Measurements from ENCODE around the gene JAG2. TPM values are rescaled to one million over a fixed set of nuclear protein-coding genes. Genes with fewer than 3 reads are reported as not detected.

The JAG2 gene
- total RNA-seq, 1 experiment from 2014 or later, result 12.2 TPM

GRCh38 chr14:105196265-105196960, 27.8 kb upstream of the JAG2 start (continued):
- TF ChIP-seq RORB (CRISPR knock-in tag; IDR thresholded peaks at IDR 0.05) (no peak), ZBTB21 (CRISPR knock-in tag; IDR thresholded peaks at IDR 0.05; ENCODE audit: borderline replicate concordance) (0 out of 2 replicates have a peak, but pooled peaks have one; percentile 42), ARID4B (CRISPR knock-in tag; IDR thresholded peaks at IDR 0.05; ENCODE audit: borderline replicate concordance) (no peak), KAT7 (CRISPR knock-in tag; IDR thresholded peaks at IDR 0.05; ENCODE audit: borderline replicate concordance) (no peak), TP53 (CRISPR knock-in tag; IDR thresholded peaks at IDR 0.05) (peak; percentile 51; the same call in 1 of the 2 replicates), TEAD1 (CRISPR knock-in tag; IDR thresholded peaks at IDR 0.05) (0 out of 2 replicates have a peak, but pooled peaks have one; percentile 35), TCF7 (CRISPR knock-in tag; IDR thresholded peaks at IDR 0.05; ENCODE audit: low read depth) (no peak), ZNF281 (CRISPR knock-in tag; IDR thresholded peaks at IDR 0.05) (no peak), MAX (CRISPR knock-in tag; IDR thresholded peaks at IDR 0.05) (0 out of 2 replicates have a peak, but pooled peaks have one; percentile 17), E2F4 (CRISPR knock-in tag; IDR thresholded peaks at IDR 0.05; ENCODE audit: borderline replicate concordance, low read depth) (no peak), USF2 (CRISPR knock-in tag; IDR thresholded peaks at IDR 0.05) (0 out of 2 replicates have a peak, but pooled peaks have one; percentile 20)

- no peak overlapping the region for H3K27ac Mint-ChIP-seq
- DNase-seq (ENCODE audit: low spot score) (no peak), ATAC-seq (no peak)
- peaks cover 9% of the 10 kb centered on the region for H3K4me1 Mint-ChIP-seq
- POLR2A ChIA-PET, result no interaction called here
- H3K4me3 Mint-ChIP-seq, result no peak overlapping the region
- CTCF ChIA-PET, result interaction anchor here (0.5 to 6.3 kb wide), 14 partner anchors 8 to 285 kb away, joined by 3 to 33 read pairs (median 5); partner anchors contain the start of genes JAG2 and NUDT14
- H3K9me3 Mint-ChIP-seq, result no peaks in the 10 kb centered on the region
- peaks cover 24% of the 10 kb centered on the region for H3K27me3 Mint-ChIP-seq (ENCODE audit: low read depth)
- no peaks in the 10 kb centered on the region for H3K36me3 Mint-ChIP-seq
- TF ChIP-seq USF1 (CRISPR knock-in tag; IDR thresholded peaks at IDR 0.05) (no peak), USF2 (CRISPR knock-in tag; IDR thresholded peaks at IDR 0.05) (no peak), CREB1 (CRISPR knock-in tag; IDR thresholded peaks at IDR 0.05) (no peak), E2F5 (CRISPR knock-in tag; IDR thresholded peaks at IDR 0.05) (no peak), ZNF512 (CRISPR knock-in tag; IDR thresholded peaks at IDR 0.05; ENCODE audit: borderline replicate concordance) (no peak), CDX4 (CRISPR knock-in tag; IDR thresholded peaks at IDR 0.05; ENCODE audit: borderline replicate concordance) (no peak), EMX1 (CRISPR knock-in tag; IDR thresholded peaks at IDR 0.05) (no peak), JUN (CRISPR knock-in tag; IDR thresholded peaks at IDR 0.05) (no peak)
Observed at GRCh38 chr14:105195522-105196264, 27.1 kb upstream of the JAG2 start.

Measured in WTC11 (cell line).